ENCODE results near the gene AKT1S1. TPM values are rescaled to one million over a fixed set of nuclear protein-coding genes. Genes with fewer than 3 reads are reported as not detected.

AKT1S1 gene
- total and polyA plus RNA-seq, 2 of the 13 experiments (the other 11 are each of a cell fraction or from before 2014, with no cell fraction given): 13.5 to 27.8 TPM

DNA sequence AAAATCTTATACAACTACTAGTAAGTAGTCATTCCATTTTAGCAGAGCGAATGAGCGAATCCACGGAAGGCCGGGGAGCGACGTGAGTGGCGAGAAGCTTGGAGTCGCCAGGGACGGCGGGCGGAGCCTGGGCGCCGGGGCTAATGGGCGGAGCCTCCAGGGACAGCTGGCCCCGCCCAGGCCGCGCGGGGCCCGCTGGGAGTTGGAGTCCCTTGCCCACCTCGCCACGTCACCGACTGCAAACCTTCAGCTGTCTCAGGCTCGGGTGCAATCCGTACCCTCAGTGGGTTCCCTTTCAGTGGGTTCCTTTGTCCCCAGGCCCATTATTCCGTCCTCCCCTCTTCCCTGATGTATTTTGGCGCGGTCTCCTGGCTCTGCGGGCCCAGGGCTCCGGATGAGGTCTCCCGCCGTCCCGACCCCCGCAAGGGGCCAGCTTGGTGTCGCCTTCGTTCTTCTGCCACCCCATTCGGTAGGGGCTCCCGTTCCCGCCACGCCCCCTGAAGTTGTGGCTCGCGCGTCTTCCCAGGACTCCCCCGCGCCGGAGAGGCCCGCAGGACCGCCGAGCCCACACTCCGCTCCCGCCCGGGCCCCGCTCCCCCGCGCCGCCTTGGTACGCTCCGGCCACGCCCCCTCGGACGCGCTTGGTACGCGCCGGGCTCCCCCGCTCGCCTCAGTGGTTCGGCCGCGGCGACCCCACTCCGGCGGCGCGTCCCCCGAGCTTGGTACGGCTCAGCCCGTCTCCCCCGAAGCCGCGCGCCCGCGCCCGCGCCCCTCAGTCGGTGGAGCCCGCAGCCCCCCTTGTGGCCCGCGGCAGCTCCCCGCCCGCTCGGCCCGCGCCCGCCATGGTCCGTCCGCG is 26.4 kb downstream of the AKT1S1 start, which contains the start of gene PTOV1 (continued):
- TF ChIP-seq ZBTB10 (CRISPR knock-in tag; IDR thresholded peaks at IDR 0.05; ENCODE audit: borderline replicate concordance): no peak
- 0 out of 2 replicates have a peak, but pooled peaks have one; percentile 45 for TF ChIP-seq ZNF564 (CRISPR knock-in tag; IDR thresholded peaks at IDR 0.05)
- TF ChIP-seq TOE1 (CRISPR knock-in tag; IDR thresholded peaks at IDR 0.05): no peak
- TF ChIP-seq, protein P1, sequence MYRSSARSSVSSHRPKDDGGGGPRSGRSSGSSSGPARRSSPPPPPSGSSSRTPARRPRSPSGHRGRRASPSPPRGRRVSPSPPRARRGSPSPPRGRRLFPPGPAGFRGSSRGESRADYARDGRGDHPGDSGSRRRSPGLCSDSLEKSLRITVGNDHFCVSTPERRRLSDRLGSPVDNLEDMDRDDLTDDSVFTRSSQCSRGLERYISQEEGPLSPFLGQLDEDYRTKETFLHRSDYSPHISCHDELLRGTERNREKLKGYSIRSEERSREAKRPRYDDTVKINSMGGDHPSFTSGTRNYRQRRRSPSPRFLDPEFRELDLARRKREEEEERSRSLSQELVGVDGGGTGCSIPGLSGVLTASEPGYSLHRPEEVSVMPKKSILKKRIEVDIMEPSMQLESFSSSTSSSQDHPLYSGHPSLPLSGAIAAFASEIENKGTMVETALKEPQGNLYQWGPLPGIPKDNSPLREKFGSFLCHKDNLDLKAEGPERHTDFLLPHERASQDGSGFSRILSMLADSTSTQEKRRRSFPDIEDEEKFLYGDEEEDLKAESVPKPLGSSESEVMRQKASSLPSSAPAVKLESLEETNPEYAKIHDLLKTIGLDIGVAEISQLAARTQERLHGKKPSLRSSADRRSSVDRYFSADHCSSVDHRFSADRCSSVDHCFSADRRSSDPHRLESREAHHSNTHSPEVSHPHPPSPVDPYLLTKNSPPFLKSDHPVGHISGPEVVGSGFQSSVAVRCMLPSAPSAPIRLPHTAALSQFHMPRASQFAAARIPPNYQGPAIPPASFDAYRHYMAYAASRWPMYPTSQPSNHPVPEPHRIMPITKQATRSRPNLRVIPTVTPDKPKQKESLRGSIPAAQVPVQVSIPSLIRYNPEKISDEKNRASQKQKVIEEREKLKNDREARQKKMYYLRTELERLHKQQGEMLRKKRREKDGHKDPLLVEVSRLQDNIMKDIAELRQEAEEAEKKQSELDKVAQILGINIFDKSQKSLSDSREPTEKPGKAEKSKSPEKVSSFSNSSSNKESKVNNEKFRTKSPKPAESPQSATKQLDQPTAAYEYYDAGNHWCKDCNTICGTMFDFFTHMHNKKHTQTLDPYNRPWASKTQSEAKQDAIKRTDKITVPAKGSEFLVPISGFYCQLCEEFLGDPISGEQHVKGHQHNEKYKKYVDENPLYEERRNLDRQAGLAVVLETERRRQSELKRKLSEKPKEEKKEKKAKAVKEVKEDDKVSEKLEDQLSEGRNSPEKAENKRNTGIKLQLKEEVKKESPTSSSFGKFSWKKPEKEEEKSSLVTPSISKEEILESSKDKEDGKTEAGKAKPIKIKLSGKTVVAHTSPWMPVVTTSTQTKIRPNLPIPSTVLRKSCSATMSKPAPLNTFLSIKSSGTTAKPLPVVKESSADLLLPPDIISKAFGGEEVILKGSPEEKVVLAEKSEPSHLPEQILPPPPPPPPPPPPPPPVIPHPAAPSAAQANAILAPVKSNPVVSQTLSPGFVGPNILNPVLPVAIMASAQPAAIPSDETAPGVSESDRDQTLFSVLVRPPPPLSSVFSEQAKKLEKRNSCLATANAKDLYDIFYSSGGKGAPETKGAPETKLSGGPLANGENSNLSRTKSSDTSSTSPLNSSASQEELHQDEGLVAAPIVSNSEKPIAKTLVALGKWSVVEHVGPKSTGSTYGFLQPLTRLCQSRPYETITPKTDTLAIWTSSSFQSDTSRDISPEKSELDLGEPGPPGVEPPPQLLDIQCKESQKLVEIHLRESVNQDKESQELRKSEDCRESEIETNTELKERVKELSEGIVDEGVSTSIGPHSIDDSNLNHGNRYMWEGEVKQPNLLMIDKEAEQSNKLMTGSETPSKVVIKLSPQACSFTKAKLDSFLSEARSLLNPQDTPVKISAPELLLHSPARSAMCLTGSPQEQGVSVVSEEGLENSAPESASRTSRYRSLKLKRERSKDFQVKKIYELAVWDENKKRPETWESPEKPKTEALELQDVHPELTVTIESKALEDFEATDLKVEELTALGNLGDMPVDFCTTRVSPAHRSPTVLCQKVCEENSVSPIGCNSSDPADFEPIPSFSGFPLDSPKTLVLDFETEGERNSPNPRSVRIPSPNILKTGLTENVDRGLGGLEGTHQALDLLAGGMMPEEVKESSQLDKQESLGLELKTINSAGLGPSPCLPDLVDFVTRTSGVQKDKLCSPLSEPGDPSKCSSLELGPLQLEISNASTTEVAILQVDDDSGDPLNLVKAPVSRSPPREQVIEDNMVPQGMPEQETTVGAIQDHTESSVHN (CRISPR knock-in tag; IDR thresholded peaks at IDR 0.05): no peak
- TF ChIP-seq ZFP36L1 (CRISPR knock-in tag; IDR thresholded peaks at IDR 0.05): no peak
- no peak for TF ChIP-seq SRSF4 (IDR thresholded peaks at IDR 0.05; ENCODE audit: low read depth, low read length, poor library complexity, severe bottlenecking)
- no peak for TF ChIP-seq RAD51 (IDR thresholded peaks at IDR 0.05; ENCODE audit: borderline replicate concordance)
- no peak for TF ChIP-seq GTF2F1 (IDR thresholded peaks at IDR 0.05; ENCODE audit: low read length)
- no peak; the same call in 1 of the 2 replicates for TF ChIP-seq ZNF513 (CRISPR knock-in tag; conservative IDR thresholded peaks at IDR 0.05)
- no peak for TF ChIP-seq HNF4G (IDR thresholded peaks at IDR 0.05; ENCODE audit: borderline replicate concordance, low read depth, low read length)
- TF ChIP-seq HNF4G (CRISPR knock-in tag; IDR thresholded peaks at IDR 0.05; ENCODE audit: borderline replicate concordance, low read depth): no peak
- no peak for TF ChIP-seq ZNF839 (CRISPR knock-in tag; IDR thresholded peaks at IDR 0.05; ENCODE audit: borderline replicate concordance)
- peak; percentile 66 for TF ChIP-seq KAT8 (CRISPR knock-in tag; IDR thresholded peaks at IDR 0.05)
- TF ChIP-seq RAD21 (CRISPR knock-in tag; IDR thresholded peaks at IDR 0.05): no peak
- peak; percentile 96 for TF ChIP-seq BHLHE40 (IDR thresholded peaks at IDR 0.05; ENCODE audit: low read length)
- peak; percentile 78 for TF ChIP-seq HOXA3 (CRISPR knock-in tag; IDR thresholded peaks at IDR 0.05)
- no peak for TF ChIP-seq GZF1 (CRISPR knock-in tag; IDR thresholded peaks at IDR 0.05)
